A172 (cell line): Measurements from ENCODE around the gene SRRM2. TPM values are rescaled to one million over a fixed set of nuclear protein-coding genes. Genes with fewer than 3 reads are reported as not detected.

Experiments used
- DNase-seq: peaks from one replicate; pipeline ENCODE4 v3.0.0-alpha.2; 2015; ENCODE audit warnings: low spot score
- total RNA-seq: library from RNA; depleted of rRNA; stranded (reverse); fragments of >200 nt; shearing (Covaris generic); gene quantifications from 2 replicates; pipeline ENCODE4 v1.2.3, GENCODE V29; 2014

The SRRM2 gene
- total RNA-seq, 1 experiment from 2014 or later: 49.0 TPM

GRCh38 chr16:2762711-2763110 lies 10.3 kb downstream of the SRRM2 start:
- no peak for DNase-seq

GRCh38 chr16:2763173-2763572 lies 10.7 kb downstream of the SRRM2 start:
- no peak for DNase-seq

- no peak for DNase-seq
Observed at GRCh38 chr16:2764718-2765117, 12.3 kb downstream of the SRRM2 start.

GRCh38 chr16:2765462-2766404 lies 13.3 kb downstream of the SRRM2 start:
- DNase-seq: no peak

GRCh38 chr16:2766430-2767139 lies 14.1 kb downstream of the SRRM2 start:
- no peak for DNase-seq

- DNase-seq: no peak
Observed at GRCh38 chr16:2767140-2767731, 14.8 kb downstream of the SRRM2 start.

- DNase-seq: peak; percentile 87
Observed at GRCh38 chr16:2767891-2768290, 15.5 kb downstream of the SRRM2 start.

- no peak for DNase-seq
Observed at GRCh38 chr16:2768403-2769089, 16.1 kb downstream of the SRRM2 start.

- DNase-seq: no peak
Observed at GRCh38 chr16:2769100-2769529, 16.7 kb downstream of the SRRM2 start.

- DNase-seq: peak; percentile 51
Observed at GRCh38 chr16:2769675-2770056, 17.2 kb downstream of the SRRM2 start.

GRCh38 chr16:2770057-2770951 lies 17.9 kb downstream of the SRRM2 start:
- peak; percentile 38 for DNase-seq

- no peak for DNase-seq
Observed at GRCh38 chr16:2771496-2772402, 19.3 kb downstream of the SRRM2 start.

- peak; percentile 66 for DNase-seq
Observed at GRCh38 chr16:2773188-2773968, 20.9 kb downstream of the SRRM2 start.

GRCh38 chr16:2774161-2774891 lies 21.9 kb downstream of the SRRM2 start:
- no peak for DNase-seq

GRCh38 chr16:2775131-2775716 lies 22.8 kb downstream of the SRRM2 start:
- no peak for DNase-seq

- DNase-seq: no peak
Observed at GRCh38 chr16:2775765-2776499, 23.5 kb downstream of the SRRM2 start.

- DNase-seq: no peak
Observed at GRCh38 chr16:2776500-2777139, 24.2 kb downstream of the SRRM2 start.
